Hepatocyte (in vitro differentiated cells): ENCODE results near the gene PLPP1.

Experiments
- EZH2 ChIP-seq: fragments of 200-600 bp; sonication (generic); IDR thresholded peaks from 2 replicates; pipeline ENCODE4 v1.6.1; 2016; ENCODE audit warnings: antibody characterized with exemption, mild to moderate bottlenecking, borderline replicate concordance
- TF ChIP-seq, protein P1 (sequence below): fragments of 200-600 bp; sonication (generic); IDR thresholded peaks from 2 replicates; pipeline ENCODE4 v1.5.1; 2016; ENCODE audit warnings: antibody characterized with exemption, mild to moderate bottlenecking; ENCODE audit not compliant: poor library complexity

DNA sequence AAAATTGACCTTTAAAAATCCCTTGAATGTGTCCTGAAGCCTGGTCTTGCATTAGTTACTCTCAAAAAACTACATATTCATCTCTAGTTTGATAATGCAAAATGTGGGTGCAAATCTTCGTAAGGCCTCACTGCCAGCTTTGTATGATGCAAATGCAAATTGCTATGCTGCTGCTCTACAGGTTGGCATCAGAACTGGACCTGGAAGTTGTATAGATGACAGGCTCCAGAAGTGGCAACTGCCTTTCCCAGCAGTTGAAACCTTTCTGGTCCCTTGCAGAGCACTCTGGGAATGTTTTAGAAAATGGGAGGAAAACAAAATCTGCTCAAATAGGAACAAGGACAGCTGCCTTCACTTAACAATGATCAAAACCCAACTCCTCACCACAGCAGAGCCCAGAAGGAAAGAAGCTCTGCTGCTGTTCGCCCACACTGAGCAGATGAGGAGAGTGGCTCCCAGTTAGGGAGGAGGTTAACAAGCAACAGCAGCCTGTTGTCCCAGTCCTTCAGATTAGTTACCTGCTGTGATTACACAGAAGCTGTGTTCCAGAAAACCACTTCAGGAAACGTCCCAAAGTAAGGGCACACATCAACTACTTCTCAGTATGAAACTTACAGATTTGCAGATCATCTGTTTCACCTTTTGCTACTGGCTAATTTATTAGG, 93.5 kb downstream of the PLPP1 start:
- no peak for TF ChIP-seq EZH2
- TF ChIP-seq, protein P1, sequence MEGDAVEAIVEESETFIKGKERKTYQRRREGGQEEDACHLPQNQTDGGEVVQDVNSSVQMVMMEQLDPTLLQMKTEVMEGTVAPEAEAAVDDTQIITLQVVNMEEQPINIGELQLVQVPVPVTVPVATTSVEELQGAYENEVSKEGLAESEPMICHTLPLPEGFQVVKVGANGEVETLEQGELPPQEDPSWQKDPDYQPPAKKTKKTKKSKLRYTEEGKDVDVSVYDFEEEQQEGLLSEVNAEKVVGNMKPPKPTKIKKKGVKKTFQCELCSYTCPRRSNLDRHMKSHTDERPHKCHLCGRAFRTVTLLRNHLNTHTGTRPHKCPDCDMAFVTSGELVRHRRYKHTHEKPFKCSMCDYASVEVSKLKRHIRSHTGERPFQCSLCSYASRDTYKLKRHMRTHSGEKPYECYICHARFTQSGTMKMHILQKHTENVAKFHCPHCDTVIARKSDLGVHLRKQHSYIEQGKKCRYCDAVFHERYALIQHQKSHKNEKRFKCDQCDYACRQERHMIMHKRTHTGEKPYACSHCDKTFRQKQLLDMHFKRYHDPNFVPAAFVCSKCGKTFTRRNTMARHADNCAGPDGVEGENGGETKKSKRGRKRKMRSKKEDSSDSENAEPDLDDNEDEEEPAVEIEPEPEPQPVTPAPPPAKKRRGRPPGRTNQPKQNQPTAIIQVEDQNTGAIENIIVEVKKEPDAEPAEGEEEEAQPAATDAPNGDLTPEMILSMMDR = no peak
